ENCODE measurements around the gene IL22. TPM values are rescaled to one million over a fixed set of nuclear protein-coding genes. Genes with fewer than 3 reads are reported as not detected.

Gene IL22
- total RNA-seq, 1 donor from 2014 or later, result not detected

DNA sequence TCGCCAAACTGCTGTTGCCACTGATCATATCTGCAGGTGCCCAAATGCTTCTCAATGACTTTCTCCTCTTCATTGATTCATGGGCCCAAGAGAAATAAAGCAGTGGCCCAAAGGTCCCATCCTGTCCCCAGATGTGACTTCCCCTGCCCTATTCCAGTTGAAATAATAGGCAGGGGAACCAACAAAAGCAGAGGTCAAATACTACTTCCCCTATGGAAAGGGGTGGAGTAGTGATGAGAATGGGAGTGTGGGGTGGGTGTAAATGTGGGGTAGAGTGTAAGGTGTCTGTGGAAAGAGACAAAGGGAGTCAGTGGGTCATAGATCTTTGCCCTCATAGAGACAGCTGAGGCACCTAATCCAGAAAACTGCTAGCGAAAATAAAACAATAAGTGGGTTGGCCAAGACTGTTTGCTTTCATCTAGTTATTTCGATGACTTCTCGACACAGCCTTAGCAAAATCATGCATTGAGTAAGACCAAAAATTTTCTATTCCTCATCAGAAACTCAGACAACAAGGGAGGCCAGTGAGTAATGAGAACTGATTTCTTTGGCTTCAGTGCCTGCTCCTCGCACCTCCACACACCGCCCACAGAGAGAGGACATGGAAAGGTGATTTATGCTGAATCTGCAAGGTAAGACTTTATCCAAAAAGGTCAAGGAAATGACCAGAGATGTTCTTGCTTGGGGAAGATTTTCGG lies 10.9 kb upstream of the IL22 start:
- DNase-seq (ENCODE audit: low spot score), result no peak

DNA sequence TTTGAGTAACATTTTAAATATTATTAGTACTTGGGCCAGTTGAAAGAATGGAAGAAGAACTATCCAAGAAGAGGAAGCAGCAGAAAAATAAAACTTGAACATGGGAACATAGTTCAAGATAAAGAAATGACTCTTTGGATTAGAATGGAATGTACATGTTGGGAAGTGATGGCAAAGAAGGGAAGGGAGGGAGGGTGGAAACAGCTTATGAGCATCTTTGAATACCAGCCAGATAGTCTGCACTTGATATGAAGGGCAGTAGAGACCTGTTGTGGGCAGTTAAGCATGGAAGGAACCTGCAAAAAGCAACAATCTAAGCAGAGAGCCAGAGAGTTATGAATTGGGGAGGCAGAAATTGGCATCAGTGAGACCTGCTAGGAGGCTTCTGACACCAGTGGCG lies 10.0 kb upstream of the IL22 start:
- no peak for DNase-seq (ENCODE audit: low spot score)

DNA sequence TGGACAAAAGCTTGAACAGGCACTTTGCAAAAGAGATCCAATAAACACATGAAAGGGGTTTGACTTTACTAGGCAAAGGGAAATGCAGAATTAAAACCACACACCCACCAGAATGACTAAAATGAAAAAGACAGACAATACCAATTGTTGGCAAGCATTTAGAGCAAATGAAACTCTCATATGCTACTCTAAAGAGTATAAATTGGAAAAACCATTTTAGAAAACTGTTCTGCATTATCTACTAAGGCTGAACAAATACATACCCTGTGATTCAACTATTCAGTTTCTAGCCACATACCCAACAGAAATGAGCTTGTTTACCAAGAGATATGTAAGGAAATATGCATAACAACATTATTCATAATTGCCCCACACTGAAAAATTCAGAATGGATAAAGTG lies 8.5 kb upstream of the IL22 start:
- DNase-seq (ENCODE audit: low spot score), result no peak

DNA sequence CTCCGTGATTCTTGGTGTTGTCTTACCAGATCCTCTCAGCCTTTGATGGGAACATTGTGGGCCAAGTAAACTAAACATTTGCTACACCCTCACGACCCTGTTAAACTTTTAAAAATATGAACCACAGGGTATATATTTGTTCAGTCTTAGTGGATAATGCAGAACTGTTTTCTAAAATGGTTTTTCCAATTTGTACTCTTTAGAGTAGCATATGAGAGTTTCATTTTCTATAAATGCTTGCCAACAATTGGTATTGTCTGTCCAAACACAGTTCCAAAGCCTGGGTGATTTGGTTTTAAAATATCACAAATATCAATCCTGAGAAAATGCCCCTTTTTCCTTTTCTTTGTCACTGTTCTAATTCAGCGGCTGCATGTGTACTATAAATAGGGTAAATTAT lies 6.7 kb upstream of the IL22 start:
- no peak for DNase-seq (ENCODE audit: low spot score)

DNA sequence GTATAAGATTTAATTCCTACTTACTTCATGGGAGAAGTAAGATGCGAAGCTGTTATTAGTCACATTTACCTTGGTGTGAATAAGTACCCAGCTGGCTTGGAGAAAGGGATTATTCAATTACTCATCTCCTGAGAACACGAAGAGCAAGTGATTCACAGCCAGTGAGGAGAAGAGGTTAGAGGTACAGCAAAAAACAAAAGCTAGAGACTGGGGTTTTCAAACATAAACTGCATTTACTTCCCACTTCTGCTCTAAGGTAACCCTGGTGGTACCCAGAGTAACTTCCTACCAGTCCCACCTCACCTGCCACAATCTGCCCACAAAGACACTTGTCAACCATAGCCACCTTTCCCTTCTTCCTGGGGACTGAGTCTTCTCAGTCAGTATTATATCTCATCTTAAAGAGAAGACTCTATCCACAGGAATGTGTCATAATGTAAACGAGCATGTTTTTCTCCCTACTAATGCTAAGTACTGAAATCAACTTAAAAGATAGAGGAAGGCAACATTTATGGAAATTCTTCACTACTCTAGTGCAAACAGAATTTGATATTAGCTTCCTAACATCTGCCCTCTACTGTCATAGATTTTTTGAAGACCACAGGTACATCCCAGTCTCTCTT lies 6.0 kb upstream of the IL22 start:
- DNase-seq (ENCODE audit: low spot score), result no peak

DNA sequence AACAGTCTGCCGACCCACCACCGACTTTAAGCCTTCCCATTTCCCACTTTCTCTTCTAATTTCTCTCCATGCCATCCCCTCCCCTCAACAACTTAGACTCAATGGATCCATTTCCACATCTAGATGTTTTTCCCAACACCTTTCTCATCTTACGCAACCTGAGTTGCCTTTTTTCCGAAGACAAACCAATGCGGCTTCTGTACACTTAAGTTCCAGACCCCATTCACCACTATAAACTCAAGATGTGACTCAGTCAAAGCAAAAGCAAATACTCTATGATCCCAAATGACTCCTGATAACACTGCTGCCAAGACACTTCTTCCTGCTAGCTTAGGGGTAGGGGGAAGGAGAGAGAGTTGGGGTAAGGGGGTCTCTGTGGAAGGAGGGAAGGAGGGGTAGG lies 1.3 kb downstream of the IL22 start:
- no peak for DNase-seq (ENCODE audit: low spot score)

DNA sequence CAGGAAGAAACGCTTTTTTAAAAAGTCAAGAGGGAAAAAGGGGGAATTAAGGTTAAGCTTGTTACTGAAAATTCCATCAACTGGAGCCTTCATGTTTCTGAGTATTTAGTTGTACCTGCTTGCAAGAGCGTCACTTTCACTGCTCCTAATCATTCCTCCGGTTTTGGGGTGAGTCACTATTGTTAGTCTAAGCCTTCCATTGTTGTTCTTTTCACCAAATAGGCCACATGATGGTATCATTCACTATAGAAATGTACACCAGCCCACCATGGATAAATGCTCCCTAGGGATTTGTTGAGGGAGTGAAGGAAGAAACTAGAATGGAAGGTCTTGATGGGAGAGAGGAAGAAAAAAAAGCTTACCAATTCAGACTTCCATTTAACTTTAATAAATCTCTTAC lies 3.0 kb downstream of the IL22 start:
- DNase-seq (ENCODE audit: low spot score), result no peak

DNA sequence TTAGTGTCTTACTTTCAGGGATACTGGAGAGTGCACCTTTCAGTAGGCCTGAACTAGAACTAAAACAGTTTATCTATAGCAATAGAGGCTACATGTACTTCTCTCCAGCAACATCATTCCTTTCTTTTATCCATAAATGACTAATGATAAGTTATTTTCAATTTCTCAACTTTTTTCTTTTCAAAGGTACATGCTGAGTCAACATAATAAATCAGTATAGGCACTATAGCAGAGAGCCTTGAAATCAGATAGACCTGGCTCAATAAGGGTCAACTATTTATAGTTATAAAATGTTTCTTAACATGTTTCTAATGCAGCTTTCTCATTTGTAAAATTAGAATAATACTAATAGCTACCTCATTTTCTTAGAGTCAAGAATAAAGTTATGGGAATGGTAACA lies 5.6 kb downstream of the IL22 start:
- no peak for DNase-seq (ENCODE audit: low spot score)

DNA sequence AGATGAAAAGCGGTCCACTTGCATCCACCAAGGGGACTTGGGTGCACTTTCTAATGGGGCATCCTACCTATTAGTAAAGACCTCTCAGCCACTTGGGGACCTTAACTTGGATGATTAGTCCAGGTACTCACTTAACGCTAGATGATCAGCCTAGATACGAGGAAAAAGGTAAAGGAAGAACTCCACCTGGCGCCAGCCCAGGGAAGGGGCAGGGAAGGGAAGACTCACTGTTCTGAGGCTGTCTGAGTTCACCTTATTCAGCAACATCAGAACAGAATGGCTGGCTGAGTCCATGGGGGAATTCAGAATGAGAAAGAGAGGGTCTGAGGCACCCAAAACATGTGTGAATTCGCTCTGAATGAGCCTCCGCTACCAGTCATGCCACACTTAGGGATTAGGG lies 7.1 kb downstream of the IL22 start:
- no peak for DNase-seq (ENCODE audit: low spot score)

DNA sequence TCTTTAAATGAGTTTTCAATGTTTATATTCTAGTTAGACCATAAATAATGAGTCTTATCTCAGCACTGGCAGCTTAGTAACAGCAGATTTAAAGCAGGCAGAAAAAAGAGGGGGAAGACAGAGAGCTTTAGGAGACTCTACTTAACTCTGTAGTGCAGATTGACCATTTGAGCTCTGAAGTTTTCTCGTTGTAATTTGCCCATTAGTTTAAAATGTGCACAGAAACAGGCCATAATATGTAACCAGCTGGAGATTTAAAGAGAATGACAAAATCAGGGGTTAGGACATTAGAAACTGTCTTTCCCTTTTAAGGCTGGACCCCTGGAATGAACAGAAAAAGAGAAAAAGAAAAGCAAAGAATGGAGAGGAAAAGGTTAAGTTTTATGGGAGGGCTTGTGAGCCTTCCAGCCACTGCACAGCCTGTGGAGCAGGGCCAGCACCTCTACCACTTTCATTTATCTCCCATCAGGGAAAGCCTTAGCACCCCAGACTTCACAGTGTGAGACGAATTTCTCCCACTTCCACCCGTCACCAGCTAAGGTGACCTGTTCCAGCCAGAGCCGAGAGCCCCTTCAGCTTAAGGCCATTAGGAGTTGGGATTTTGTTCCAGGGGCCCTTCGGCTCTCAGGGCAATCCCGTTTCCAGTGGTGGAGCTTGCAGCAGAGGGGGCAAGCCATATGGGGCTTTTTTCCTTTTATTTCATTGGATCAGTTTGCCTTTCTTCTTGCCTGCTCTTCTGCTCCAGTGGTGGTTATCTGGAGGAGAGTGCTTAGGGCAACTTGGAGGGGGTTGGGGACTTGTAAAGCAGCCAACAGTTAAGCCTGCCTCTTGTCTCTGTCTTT lies 8.0 kb downstream of the IL22 start:
- DNase-seq (ENCODE audit: low spot score), result no peak

DNA sequence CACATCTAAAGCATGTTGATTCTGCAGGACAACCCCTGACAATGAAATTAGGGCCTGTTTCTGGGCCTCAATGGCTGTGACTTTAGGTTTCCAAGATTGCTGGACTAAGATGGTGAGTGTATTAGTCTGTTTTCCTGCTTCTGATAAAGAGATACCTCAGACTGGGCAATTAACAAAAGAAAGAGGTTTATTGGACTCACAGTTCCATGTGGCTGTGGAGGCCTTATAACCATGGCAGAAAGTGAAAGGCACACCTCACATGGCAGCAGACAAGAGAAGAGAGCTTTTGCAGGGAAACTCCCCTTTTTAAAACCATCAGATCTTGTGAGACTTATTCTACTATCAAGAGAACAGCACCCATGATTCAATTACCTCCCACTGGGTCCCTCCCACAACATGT lies 10.6 kb downstream of the IL22 start:
- DNase-seq (ENCODE audit: low spot score), result no peak

DNA sequence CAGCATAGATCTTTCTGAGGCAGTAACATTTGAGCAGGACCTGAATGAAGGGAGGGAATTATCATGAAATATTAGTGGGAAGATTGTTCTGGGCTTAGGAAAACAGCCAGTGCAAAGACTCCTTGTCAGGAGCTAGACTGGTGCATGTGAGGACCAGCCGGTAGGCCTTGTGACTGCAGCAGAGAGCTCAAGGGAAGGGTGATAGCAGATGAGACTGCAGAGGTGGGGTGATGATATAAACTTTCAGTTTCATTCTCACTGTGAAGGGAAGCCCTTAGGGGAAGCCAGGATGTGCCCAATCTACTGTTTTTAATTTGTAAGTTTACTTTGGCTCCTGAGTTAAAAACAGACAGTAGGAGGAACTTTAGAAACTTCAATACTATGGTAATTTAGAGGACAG lies 12.4 kb downstream of the IL22 start:
- DNase-seq (ENCODE audit: low spot score), result peak; percentile 25

DNA sequence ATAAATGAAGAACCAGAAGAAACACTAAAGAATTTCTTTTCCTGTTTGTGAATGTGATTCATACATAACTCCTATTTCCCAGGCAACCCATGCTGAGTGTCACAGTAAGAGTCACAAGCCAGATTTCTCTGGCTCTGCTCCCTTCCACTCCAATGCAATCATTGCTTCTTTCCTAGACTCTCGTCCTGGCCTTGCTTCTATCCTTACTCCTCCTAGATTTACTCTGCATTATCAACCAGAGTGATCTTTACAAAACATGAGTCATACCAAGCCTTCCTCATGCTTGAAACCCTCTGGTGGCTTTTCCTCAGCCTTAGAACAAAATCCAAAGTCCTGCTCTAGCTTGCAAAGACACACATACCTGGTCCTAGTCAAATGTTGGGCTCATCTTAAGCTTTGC lies 13.3 kb downstream of the IL22 start:
- peak; percentile 16 for DNase-seq (ENCODE audit: low spot score)

DNA sequence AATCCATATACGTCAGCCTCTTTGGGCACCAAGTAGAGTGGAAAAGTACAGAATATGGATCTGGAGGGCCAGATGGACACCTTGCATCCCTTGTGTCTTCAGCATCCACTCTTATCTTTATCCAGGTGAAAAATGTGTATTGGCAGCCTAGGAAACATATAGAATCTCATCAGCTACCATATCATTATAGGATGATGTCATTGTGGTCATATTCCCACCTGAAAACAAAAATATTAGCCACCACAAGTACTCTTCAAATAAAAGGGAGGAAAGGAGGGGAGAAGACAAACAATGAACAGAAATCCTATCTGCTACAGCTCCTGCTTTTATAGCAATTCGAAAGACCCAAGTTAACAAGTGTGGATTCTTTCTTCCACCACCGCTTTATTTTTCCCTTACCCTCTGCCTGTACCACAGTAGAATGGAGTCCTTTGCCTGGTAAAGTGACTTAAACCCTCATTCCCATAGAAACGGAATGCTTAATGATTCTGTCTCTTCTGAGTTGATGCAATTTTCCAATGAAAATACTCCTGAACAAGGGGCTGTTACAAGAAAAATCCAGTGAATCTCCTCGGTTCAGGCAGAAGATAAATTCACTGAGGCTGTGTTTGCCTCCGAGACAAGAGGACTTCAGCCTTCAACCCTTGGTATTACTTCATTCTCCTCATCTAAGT lies 14.0 kb downstream of the IL22 start:
- DNase-seq (ENCODE audit: low spot score), result no peak

DNA sequence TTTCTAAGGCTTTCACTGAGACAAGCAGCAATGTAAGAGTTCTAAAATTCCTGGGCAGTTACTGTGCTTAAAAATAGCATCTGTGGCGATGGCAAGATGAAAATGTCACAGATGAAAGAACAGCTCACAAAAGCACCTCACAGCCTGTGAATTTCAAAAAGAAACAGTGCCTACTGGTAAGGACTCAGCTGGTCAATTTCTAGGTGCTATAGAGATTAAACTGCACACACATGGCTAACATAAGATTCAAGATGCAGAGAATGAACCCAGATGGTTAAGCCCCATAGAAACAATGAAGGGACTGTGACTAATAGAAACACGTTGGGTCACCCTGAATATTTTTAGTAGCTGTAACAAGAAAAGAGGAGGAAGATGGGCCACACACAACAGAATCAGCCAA lies 15.8 kb downstream of the IL22 start:
- no peak for DNase-seq (ENCODE audit: low spot score)

DNA sequence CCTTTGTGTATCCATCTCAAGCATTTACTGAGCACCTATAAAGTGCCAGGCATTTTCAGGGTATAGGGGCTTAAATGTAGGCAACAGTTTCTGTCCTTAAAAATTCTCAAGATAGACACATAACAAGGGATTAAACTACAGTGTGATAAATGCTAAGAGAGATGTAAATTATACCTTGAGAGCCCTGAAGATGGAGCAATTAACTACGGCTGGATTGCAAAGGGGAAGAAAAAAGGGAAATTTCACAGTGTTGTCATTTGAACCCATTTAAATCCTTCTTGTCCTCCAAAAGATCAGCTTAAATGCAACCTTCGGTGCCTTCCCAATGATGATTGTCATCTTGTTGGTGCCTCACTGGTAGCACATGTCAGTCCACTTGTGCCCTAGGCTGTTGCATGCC lies 16.3 kb downstream of the IL22 start:
- no peak for DNase-seq (ENCODE audit: low spot score)

DNA sequence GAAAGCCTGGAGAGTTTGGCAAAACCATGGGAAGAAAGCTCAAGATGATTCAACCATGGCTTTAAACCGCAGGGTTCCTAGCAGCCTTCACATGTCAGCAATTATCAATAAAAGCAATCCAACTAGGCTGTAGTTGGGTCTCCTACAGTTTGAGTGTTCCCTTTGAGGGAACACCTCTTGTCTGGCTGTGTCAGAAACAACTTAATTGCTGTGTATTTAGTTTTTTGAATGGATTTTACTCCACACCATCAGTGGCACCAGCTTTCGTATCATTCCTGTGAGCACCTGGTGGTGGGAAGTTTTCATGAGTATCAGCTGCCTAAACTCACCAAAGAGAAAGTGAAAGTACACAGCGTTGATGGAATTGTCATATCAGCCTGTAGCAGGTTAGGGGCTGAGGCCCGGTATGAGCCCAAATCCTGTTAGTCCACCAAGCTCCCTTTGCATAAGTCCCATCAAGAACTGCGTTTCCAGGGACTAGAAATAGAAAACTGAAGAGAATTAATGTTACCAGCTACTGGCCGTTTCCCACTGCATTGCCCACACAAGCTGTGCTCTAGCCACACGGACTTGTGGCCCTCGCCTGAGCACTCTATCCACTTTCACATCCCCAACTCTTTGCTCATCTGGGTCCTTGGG lies 16.9 kb downstream of the IL22 start:
- DNase-seq (ENCODE audit: low spot score), result no peak

DNA sequence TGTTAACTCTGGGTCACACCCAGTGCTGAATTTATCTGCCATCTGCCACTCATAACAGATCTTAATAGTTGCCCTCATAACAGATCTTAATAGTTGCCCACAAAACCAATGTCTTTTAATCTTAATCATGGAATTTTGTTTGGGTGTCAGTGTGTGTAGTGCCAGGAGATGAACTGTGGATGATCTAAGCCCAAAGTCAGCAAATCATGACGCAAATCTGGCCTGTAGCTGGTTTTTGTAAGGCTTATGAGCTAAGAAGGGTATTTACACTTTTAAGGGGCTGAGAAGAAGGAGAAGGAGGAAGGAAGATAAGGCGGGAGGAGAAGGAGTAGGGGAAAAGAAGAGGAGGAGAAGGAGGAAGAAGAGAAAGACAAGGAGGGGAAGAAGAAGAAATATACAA lies 17.8 kb downstream of the IL22 start:
- no peak for DNase-seq (ENCODE audit: low spot score)

DNA sequence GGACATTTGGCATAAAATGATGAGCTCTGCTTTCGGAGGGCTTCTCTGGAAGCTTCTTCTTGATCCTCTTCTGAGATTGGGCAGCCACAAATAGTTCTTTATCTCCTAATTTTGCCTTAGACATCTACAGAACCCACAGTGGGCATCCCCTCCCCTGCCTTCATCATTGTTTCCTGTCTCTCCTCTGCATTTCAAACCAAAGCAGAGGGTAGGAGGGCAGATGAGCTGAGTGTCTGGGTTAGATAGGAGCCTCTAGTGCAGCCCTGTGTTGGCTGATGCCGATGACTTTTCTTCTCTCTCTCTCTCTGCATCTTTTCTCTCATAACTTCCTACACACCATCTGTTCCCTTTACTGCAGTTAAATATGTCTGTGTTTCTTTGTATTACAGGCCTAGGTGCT lies 19.3 kb downstream of the IL22 start:
- no peak for DNase-seq (ENCODE audit: low spot score)

DNA sequence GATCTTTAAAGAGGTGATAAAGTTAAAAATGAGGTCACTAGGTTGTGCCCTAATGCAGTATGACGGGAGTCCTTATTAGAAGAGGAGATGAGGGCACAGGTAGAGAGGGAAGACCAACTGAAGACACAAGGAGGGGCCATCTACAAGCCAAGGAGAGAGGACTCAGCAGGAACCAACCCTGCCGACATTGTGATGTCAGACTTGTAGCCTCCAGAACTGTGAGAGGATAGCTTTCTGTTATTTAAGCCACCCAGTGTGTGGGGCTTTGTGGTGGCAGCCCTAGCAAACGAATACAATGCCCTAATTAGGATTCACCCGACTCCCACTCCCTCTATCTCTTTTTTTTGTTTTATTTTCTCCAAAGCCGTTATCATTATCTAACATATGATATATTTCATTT lies 19.9 kb downstream of the IL22 start:
- no peak for DNase-seq (ENCODE audit: low spot score)

DNA sequence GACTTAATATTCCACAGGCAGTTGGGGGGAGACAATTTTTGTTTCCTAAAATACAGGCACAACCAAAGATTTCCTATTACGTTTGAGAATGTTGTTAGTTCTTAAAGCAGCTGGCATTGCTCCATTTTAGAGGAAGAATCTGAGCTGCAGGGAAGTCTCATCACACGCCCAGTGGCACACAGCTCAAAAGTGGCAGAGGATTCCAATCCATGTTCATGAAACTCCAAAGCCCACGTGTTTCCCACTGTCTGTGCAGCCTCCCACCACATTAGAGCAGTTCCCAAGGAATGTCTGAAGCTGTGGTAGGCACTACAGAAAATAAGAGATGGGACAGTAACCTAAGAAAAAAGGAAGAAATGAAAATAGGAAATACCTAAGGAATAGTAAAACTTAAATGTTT lies 21.7 kb downstream of the IL22 start:
- no peak for DNase-seq (ENCODE audit: low spot score)

DNA sequence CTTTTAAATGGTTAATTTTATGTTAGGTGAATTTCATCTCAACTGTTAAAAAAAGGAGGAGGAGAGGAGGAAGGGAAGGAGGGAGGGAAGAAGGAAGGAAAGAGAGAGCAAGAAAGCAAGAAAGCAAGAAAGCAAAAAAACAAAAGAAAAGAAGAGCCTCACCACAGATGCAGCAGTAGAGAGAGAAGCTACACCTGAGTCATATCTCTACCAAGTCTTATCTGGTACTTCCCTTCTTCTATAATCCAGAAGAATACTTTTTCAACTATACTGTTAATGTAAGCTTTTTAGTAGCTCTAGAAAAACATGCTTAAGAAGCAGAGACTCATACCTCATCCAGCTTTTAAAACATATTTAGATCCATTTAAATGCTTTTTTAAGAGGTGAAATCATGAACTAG lies 22.2 kb downstream of the IL22 start:
- no peak for DNase-seq (ENCODE audit: low spot score)

All from mucosa of gallbladder (tissue), 1 donor.